HG03039 (cell line): ENCODE measurements around the gene PPP6R2.

Experiments
- ATAC-seq: cut with Tn5 transposase; IDR thresholded peaks from one replicate; pipeline ENCODE4 v1.9.1; 2021; ENCODE audit warnings: mild to moderate bottlenecking, moderate library complexity; ENCODE audit not compliant: unreplicated experiment

Gene PPP6R2

DNA sequence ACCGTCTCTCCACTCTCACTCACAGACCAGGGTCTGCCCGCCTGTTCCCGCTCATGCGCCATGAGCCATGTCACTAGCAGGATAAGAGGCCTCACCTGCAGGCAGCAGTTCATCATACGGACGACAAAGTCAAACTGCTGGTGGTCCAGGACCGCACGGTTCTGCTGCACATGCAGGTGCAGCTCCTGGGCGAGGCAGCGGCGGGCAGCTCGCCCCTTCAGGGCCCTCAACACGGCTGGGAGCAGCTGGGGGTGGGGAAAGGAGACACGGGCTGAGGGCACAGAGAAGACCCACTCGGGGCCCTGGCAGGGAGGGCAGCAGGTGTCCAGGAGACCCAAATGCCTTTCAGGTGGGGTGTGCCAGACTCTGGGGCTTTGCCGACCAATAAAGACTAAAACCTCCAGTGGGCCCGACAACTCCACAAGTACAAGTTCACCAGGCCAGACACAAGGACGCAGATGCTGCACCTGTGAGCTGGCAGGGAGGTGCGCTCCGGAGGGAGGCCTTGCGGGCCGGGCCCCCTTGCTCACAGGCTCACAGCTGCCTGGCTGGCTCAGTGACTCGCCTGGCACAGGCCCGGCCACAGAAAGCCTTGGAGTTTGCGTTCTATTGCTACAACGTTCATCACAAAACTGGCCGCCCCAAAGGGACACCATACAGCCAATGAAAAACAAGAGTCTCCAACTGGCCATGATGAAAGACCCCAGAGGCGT, 120.2 kb downstream of the PPP6R2 start:
- ATAC-seq: no peak

DNA sequence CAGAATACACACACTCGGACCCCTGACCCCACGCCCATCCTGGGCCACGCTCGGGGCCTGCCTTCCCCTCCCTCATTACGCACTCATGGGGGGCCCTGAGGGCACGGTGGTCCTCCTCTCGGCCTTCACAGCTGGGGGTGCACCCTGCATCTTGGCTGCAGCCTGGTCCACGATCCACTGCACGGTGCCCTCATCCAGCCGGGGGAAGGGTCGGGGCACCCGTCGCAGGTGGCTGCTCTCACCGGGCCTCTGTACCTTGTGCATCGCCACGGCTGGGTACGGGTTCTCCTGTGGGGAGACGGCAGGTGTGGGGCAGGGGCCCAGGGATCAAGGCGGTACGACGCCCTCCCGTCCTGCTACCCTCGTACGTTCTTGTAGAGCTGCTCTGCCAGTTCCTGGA, 121.3 kb downstream of the PPP6R2 start:
- ATAC-seq: no peak

DNA sequence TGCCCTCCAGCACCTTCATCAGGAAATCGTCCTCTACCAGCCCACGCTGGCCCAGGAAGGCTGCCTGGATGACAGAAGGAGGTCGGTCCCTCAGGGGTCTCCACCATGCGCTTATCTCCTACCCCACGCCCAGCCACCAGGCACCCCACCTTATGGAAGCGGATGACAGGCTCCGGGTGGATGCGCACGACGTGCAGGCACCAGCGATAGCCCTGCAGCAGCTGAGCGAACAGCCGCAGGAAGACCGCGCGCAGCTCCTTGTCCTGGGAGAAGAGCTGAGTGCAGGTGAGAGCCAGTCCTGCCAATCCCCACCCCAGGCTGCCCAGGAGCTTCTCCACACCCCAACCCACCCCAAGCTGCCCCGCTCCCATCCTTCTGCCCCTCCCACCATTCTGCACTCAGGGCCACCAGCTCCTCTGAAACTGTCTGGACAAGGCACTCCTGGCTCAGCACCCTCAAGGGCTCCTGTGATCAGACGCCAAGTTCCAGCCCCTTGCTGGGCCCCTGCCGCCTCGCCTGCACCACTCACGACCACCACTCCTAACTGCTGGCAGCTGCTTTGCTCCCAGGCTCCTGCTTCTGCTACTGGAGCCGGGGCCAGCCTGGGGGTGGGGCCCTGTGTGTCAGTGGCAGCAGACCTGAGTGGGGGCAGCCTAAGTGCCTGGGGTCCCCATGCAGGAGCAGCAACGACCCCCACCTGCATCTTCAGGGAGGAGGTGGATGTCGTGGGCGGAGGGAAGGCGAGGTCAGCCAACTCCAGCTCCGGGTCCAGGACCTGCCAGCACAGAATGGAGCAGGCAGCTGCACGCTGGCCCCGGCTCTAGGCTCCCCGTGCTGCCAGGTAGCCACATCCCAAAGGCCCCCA, 122.2 kb downstream of the PPP6R2 start:
- no peak for ATAC-seq

DNA sequence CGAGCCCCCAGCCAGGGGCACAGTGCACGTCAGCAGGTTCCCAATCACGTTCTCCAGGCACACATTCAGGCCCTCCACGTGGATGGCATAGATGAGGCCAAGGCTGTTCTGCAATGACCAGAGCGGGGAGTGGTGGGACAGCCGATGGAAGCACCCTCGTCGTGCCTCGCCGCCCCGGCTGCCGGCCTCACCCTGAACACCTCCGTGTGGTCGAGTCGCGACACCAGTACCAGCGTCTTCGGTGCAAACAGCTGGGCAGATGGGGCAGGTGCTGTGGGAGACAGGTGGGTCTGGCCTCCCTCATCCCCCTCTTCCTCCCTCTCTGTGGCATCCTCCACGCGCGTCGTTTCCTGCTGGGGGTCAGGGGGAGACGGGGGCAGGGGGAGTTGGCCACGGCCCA, 124.2 kb downstream of the PPP6R2 start:
- no peak for ATAC-seq

DNA sequence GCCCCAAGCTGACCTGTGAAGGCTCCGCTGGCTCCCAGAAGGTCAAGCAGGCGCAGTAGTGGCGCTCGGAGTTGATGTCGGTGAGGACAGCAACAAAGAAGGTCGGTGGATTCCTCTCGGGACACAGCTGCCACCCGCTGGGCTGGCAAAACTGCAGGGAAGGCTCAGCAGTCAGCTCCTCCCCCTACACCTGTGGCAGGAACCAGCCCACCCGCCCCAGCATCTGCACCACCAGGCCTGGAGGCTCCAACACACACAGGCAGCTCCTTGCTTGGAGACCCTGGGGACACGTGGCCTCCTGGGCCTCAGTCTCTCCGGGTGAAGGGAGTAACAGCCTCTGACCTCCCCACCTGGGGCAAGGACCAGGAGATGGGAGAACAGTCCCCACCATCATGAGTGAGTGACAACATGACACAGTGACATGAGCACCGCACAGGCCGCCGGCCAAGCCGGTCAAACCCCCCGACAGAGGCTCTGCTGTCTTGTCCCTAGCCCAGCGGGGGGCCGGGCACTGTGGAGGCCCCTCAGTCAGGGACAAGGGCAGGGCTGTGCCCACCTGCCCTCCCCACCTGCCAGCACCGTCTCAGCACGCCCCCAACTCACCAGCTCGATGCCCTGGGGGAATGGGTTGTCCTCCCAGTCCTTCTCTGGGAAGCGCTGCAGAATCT, 124.8 kb downstream of the PPP6R2 start:
- no peak for ATAC-seq

DNA sequence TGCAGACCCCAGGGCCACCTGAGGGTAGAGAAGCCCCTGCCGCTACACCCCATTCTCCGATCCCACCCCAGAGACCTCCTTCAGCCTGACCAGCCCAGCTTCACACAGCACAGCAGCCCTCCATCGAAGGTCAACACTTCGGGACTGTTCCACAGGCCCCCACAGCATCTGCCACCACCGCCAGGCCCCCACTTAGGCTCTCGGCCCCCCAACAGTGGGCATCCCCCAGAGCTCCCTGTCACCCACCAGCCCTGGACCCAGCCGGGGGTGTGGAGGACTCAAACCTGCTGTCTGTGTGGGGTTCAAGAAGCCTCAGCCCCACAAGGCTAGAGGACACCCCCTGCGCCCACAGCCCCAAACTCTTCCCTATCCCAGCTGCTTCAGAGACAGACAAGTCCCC, 125.5 kb downstream of the PPP6R2 start:
- no peak for ATAC-seq

DNA sequence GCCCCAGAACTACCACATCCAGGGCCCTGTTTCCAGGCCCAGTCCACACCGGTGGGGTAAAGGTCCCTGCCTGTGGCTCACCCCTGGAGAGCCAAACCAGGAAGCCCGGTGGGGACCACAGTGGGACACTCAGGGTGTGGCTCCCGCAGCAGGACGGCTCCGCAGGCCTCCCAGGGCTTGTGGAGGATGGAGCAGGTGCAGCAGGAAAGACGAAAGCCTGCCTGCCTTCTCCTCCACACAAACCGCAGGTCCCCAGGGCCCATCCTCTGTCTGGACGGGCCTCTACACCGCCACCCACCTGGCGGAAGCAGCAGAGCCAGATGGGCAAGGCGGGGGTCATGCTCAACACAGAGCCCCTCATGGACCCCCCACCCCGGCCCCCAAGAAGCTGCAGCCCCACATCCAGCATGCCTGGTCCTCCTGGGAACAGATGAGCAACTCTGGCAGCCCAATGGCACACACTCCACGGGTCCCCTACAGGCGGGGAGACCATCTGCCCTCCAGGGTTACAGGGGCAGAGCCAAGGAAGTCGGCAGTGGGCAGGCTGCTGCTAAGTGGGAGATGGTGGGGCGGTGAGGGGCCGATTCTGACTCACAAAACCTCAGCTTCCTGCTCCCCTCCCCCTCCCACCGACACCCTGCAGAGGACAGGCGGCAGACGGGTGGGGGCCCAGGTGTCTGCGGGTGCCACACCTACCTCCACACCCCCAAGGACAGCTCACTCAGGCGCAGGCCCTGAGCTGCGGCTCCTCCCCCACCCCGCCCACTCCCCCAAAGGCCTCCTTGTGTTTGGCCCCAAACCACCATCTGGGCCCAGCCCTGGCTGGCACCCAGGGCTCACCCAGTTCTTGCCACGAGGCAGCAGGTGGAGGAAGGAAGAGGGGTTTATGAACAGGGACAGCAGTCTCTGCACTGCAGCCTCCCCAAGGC, 126.5 kb downstream of the PPP6R2 start:
- no peak for ATAC-seq

DNA sequence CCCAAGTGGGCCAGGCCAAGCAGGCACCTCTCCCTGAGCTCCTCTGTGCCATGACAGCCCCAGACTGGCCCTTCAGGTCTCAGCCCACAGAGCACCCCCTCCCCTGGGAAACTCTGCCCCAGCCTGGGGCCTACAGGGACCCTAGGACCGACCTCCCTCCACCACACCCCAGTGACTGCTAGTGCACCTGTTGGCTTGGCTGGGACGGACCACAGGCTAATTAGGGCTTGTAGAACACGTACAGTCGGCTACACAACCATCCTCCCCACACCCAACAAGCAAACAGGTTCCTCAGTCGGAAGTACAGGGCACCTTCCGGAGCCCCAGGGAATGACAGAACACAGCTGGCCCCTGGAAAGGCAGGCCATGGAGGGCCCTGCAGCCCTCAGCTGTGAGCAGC, 127.4 kb downstream of the PPP6R2 start:
- ATAC-seq: no peak

DNA sequence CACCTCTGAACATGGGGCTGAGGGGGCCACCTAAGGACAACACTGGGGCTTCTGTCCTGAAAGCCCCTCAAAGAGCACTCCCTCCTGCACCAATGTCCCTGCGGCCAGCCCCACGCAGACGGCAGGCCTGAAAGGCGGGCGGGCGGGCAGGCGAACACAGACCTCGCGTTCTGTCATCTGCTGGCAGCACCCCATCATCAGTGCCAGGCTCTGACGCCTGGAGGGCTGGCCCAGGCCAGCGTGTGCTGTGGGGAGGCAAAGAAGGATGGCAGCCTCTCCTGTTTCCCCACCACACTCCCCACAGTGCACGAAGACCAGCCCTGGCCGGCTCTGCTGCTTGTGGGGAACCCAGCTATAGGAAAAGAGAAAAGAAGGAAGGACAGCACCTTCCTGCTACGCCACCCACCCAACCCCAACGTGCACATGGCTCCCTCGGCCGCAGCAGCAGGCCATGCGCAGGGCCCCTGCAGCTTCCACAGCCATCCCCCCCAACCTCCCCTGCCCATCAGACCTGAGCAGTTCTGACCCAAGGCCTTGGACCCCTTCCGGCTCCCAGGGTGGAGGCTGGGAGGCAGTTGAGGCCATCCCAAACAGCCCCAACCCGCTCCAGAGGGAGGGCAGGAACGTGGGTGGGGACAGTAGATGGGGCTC, 128.2 kb downstream of the PPP6R2 start:
- ATAC-seq: no peak

DNA sequence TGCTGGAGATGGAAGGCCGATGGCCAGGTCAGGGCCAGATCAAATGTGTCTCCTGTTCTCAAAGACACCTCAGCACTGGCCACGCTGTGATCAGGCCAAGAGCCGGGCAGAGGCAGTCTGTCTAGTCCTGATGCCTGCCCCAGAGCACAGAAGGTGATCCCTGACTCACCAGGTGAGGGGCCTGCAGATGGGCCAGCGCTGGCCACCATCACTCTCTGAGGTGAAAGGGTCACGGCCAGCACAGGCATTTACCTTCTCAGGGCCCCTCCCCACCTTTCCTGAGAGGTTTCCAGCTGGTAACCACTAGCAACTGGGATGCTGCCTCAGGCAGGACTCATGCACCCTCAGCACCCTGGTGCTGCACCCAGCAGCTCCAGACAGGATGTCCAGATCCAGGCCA, 128.8 kb downstream of the PPP6R2 start:
- ATAC-seq: no peak

DNA sequence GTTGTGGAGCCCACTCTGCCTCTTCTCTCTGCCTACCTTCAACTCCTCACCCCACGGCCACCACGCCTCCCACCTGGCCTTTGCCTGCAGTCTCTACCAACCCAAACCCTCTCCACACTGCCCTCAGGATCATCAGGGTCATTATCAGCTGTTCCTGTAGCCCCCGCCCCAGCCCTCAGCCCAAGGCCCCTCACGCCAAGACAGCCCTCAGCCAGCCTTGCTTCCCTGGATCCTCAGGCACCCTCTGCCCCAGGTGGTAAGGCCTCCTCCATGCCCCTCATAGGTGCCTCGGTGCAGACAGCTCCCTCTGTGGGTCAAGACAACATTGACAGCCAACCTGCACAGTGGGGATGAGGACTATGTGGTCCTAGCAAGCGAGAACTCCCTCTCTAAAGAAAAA, 130.0 kb downstream of the PPP6R2 start:
- no peak for ATAC-seq

DNA sequence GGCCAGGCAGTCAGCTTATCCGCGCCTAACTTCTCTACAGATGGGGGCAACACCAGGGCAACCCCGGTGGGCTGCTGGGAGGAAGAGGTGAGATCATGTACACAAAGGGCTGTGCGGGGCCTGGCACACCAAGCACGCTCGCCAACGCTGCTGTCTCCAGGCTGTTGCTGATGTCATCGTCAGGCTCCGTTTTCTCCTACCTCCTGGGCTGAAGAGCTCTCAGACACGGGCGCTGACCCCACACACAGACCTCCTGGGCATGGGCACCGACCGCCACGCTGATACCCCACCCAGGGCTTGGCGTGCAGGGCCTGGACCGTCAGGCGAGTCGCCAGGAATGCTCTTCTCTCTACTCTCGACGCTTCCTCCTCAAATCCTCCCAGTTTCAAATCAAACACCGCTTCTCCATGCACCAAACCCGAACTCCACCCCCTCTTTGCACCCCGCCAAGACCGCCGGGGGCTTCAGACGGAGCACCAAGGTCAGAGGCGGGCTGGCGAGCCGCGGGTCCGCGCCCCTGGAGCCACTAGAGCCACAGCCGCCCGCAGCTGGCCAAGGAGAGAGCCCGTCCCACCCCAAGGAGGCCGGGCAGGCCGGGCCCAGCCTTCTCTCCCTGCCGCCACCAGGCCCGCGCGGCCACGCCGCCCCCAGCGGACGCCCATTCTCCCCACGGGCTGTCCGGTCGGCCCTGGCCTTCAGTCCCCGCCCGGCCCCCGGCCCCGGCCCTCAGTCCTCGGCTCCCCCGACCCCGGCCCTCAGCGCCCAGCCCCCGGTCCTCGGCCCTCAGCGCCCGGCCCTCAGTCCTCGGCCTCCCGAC, 130.9 kb downstream of the PPP6R2 start:
- ATAC-seq: no peak

DNA sequence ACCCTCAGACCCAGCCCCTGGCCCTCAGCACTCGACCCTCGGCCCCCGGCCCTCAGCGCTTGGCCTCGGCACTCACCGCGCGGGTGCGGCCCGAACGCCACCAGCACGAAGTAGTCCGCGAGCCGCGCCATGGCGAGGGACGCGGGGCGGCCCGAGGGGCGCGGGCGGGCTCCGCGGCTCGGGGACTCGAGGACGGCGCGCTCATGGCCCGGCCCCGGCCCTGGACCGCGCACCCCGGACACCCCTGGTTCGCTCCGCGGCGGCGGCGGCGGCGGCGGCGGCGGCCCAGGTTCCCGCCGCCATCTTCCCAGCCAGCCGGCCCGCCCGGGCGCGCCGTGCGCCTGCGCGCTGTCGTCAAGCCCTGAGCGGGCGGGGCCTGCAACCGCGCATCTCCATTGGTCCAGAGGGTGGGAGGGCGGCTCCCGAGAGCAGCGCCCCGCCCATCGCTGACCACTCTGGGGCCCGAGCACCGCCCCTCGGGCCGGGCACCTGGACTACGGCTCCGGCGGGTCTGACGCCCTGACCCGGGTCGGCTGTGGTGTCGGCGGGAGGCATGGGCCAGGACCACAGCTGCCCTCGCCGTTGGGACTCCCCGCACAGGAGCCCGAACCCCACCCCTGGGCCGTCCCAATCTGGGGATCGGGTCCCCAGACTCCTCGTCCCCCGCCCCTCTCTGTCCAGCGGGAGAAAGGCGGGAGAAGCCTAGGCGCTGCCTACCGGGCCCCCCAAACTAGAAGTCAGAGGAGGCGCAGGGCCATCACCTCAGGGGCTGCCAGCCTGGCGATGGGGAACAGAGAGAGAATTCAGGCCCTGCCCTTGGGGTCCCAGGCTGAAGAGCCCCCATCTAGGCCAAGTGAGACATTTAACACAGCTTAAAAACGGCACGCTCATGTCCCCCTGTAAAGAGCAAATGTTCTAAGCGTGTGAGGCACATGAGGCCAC, 131.9 kb downstream of the PPP6R2 start, which contains the start of gene SBF1:
TSS of gene SBF1 (minus strand) at position 326 of the 942 bp plus-strand sequence. CDS start at position 131, 195 bp downstream.
- peak; percentile 68 for ATAC-seq

DNA sequence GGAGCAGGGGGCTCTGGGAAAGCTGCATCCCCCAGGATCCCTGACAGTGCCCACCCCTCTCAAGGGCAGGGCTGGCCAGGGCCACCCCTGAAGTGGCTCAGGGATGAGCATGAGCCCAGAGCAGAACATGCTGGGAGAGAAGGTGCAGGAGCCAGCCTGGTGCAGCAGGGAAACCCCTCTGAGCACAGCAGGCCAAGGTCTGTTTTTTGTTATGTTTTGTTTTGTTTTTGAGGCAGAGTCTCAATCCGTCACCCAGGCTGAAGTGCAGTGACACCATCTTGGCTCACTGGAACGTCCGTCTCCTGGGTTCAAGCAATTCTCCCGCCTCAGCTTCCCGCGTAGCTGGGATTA, 132.5 kb downstream of the PPP6R2 start:
- no peak for ATAC-seq

DNA sequence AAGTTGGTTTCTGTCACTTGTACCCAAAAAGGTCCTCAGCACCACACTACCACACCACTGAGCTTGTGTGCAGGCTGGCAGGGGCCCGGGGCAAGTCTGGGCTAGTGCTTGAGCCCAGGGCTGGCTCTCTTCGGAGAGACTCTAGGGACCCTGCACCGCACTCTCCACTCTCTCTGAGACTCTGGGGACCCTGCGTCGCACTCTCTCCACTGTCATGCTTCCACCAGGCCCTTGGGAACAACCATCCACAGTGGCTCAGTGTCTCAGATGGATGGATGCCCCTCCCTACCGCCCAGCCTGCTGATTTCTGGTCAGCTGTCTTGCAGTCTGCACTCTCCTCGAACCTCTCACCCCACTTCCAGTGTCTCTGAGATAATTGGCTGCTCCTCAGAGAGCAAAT, 133.7 kb downstream of the PPP6R2 start:
- ATAC-seq: no peak

DNA sequence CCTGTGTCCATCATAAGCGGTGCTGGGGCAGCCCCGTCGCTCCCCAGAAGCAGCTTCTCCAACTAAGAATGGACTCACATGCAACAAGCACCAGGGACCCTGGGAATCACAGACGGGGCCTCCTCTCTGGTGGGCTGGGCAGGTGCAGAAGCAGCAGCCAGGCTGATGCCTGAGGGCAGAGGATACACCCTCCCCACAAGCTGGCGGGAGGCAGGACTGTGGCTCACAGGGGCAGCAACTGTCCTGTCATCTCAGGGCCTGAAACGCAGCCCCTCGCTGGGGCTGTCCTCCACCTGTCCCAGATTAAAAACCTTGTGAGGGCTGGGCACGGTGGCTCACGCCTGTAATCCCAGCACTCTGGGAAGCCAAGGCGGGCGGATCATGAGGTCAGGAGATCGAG, 134.8 kb downstream of the PPP6R2 start:
- ATAC-seq: no peak

DNA sequence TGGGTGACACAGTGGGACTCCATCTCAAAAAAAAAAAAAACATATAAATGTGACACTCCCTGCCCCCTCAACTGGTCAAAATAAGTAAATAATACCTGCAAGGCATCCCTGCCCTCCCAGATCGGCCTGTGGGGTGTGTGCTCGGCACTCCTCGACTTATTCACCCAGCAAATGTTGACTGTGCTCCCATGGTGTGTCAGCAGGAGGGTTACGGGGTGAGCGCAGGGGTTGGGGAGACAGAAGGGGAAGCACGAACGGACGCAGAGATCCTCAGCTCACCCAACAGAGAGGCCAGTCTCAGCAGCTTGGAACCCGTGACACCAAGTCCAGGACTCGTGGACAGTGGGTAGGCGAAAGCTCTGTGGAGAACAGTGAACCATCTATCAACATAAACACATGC, 136.6 kb downstream of the PPP6R2 start:
- ATAC-seq: no peak

DNA sequence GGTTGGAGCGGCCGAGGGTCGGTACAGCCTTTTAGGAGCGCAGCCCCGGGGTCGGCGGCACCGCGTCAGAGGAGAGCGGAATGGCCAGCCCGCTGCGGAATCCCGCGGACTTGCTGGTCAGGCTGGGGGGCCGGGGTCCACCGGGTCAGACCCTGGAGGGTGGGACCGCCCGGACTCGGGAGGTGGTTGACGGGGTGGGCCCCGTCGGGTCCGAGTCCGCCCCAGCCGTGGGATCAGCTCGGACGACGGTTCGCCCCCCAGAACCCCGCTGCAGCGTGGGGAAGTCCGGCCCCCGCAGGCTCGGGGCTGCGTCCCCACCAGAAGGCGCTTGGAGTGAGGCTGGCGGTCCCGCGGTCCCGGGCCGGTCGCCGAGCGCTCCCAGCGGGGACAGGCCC, 137.9 kb downstream of the PPP6R2 start:
- ATAC-seq: no peak
